22Rv1 (cell line): Measurements from ENCODE around the gene PLXNA2.
A peak's percentile ranks its signal among the peaks of the same experiment; 100 is the strongest.

ENCODE experiments used
- H3K27ac ChIP-seq: fragments of 450-650 bp; 2 replicates; pipeline ENCODE4 v1.5.1; 2017
- CTCF ChIP-seq: fragments of 450-650 bp; IDR thresholded peaks from 2 replicates; pipeline ENCODE4 v1.5.1; 2017; ENCODE audit warnings: mild to moderate bottlenecking
- ZFX ChIP-seq: fragments of 450-650 bp; IDR thresholded peaks from 2 replicates; pipeline ENCODE4 v1.6.1; 2017; ENCODE audit warnings: antibody characterized with exemption, borderline replicate concordance

Gene PLXNA2

GRCh38 chr1:208103597-208104513 lies 140.3 kb downstream of the PLXNA2 start:
- TF ChIP-seq ZFX (no peak), CTCF (no peak)
- no peak overlapping the region for H3K27ac ChIP-seq

- H3K27ac ChIP-seq = no peak overlapping the region
- TF ChIP-seq ZFX (no peak), CTCF (no peak)
Observed at GRCh38 chr1:208101661-208102431, 142.3 kb downstream of the PLXNA2 start.

GRCh38 chr1:208100906-208101305 lies 143.3 kb downstream of the PLXNA2 start:
- TF ChIP-seq CTCF (no peak), ZFX (no peak)
- no peak overlapping the region for H3K27ac ChIP-seq

- TF ChIP-seq CTCF (no peak), ZFX (no peak)
- H3K27ac ChIP-seq = no peak overlapping the region
Observed at GRCh38 chr1:208100106-208100505, 144.1 kb downstream of the PLXNA2 start.

- no peak overlapping the region for H3K27ac ChIP-seq
- no peak for TF ChIP-seq ZFX
- no peak for TF ChIP-seq CTCF
Observed at GRCh38 chr1:208098773-208099172, 145.4 kb downstream of the PLXNA2 start.

GRCh38 chr1:208093754-208094719 lies 150.1 kb downstream of the PLXNA2 start:
- TF ChIP-seq ZFX (no peak), CTCF (peak; percentile 99)
- no peak overlapping the region for H3K27ac ChIP-seq
